ENCODE measurements around the gene PPP2R2B. TPM values are rescaled to one million over a fixed set of nuclear protein-coding genes. Genes with fewer than 3 reads are reported as not detected.

The PPP2R2B gene
- polyA plus RNA-seq, 2 of the 4 experiments (the other 2 are of a cell fraction) = not detected

GRCh38 chr5:146635443-146635842, 243.1 kb downstream of the PPP2R2B start:
- 0% methylated on average over 3 of the region's 3 CpGs for WGBS (ENCODE audit: missing lambda C conversion rate)
- DNase-seq (ENCODE audit: low read depth in 1 of 2, low spot score in 1 of 2) = no peak
- H3K4me1 ChIP-seq = no peaks in the 10 kb centered on the region
- FAIRE-seq = no peak
- CTCF ChIA-PET = interaction anchor here (0.7 kb wide), 1 partner anchor 102 kb away, joined by 3 read pairs; no protein-coding TSS in a partner anchor
- no peak for ATAC-seq
- no peaks in the 10 kb centered on the region for H3K9me3 ChIP-seq
- POLR2A ChIA-PET = no interaction called here
- no peak overlapping the region for H3K27ac ChIP-seq
- TF ChIP-seq FOXS1 (CRISPR knock-in tag; IDR thresholded peaks at IDR 0.05) (no peak), HOXA7 (CRISPR knock-in tag; IDR thresholded peaks at IDR 0.05) (no peak), CBX8 (IDR thresholded peaks at IDR 0.05) (no peak), MAZ (IDR thresholded peaks at IDR 0.05; ENCODE audit: borderline replicate concordance, low read depth, low read length) (no peak)
- no peak overlapping the region for H3K4me2 ChIP-seq
- H3K4me3 ChIP-seq = no peak overlapping the region

- Histone ChIP-seq H3K4me1 (no peaks in the 10 kb centered on the region), H3K4me3 (no peak overlapping the region), H3K27ac (no peak overlapping the region), H3K4me2 (no peak overlapping the region), H3K9me3 (no peaks in the 10 kb centered on the region)
- POLR2A ChIA-PET = no interaction called here
- ATAC-seq (peak in 1 of 2 experiments; percentile 32; a peak in 2 of 6 replicates), DNase-seq (ENCODE audit: low read depth in 1 of 2, low spot score in 1 of 2) (no peak), FAIRE-seq (no peak)
- TF ChIP-seq CBX2 (IDR thresholded peaks at IDR 0.05; ENCODE audit: borderline replicate concordance, low read depth) = no peak
- 9% methylated on average over 8 of the region's 8 CpGs for WGBS (ENCODE audit: missing lambda C conversion rate)
- CTCF ChIA-PET = interaction anchor here (1.0 kb wide), 1 partner anchor 100 kb away, joined by 3 read pairs; no protein-coding TSS in a partner anchor
Observed at GRCh38 chr5:146633323-146633764, 245.2 kb downstream of the PPP2R2B start.

GRCh38 chr5:146632620-146633322, 245.8 kb downstream of the PPP2R2B start:
- POLR2A ChIA-PET = no interaction called here
- WGBS (ENCODE audit: missing lambda C conversion rate) = 5% methylated on average over 8 of the region's 8 CpGs
- ATAC-seq = no peak
- no peak for TF ChIP-seq EHF (CRISPR knock-in tag; IDR thresholded peaks at IDR 0.05)
- TF ChIP-seq TFCP2L1 (CRISPR knock-in tag; IDR thresholded peaks at IDR 0.05) = no peak
- TF ChIP-seq, protein P1, sequence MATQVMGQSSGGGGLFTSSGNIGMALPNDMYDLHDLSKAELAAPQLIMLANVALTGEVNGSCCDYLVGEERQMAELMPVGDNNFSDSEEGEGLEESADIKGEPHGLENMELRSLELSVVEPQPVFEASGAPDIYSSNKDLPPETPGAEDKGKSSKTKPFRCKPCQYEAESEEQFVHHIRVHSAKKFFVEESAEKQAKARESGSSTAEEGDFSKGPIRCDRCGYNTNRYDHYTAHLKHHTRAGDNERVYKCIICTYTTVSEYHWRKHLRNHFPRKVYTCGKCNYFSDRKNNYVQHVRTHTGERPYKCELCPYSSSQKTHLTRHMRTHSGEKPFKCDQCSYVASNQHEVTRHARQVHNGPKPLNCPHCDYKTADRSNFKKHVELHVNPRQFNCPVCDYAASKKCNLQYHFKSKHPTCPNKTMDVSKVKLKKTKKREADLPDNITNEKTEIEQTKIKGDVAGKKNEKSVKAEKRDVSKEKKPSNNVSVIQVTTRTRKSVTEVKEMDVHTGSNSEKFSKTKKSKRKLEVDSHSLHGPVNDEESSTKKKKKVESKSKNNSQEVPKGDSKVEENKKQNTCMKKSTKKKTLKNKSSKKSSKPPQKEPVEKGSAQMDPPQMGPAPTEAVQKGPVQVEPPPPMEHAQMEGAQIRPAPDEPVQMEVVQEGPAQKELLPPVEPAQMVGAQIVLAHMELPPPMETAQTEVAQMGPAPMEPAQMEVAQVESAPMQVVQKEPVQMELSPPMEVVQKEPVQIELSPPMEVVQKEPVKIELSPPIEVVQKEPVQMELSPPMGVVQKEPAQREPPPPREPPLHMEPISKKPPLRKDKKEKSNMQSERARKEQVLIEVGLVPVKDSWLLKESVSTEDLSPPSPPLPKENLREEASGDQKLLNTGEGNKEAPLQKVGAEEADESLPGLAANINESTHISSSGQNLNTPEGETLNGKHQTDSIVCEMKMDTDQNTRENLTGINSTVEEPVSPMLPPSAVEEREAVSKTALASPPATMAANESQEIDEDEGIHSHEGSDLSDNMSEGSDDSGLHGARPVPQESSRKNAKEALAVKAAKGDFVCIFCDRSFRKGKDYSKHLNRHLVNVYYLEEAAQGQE (IDR thresholded peaks at IDR 0.05) = no peak
- no peak for TF ChIP-seq JUN (IDR thresholded peaks at IDR 0.05)
- TF ChIP-seq ZC3H11A (IDR thresholded peaks at IDR 0.05) = no peak
- TF ChIP-seq, protein P2, sequence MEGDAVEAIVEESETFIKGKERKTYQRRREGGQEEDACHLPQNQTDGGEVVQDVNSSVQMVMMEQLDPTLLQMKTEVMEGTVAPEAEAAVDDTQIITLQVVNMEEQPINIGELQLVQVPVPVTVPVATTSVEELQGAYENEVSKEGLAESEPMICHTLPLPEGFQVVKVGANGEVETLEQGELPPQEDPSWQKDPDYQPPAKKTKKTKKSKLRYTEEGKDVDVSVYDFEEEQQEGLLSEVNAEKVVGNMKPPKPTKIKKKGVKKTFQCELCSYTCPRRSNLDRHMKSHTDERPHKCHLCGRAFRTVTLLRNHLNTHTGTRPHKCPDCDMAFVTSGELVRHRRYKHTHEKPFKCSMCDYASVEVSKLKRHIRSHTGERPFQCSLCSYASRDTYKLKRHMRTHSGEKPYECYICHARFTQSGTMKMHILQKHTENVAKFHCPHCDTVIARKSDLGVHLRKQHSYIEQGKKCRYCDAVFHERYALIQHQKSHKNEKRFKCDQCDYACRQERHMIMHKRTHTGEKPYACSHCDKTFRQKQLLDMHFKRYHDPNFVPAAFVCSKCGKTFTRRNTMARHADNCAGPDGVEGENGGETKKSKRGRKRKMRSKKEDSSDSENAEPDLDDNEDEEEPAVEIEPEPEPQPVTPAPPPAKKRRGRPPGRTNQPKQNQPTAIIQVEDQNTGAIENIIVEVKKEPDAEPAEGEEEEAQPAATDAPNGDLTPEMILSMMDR (IDR thresholded peaks at IDR 0.05) = no peak
- TF ChIP-seq CEBPB (IDR thresholded peaks at IDR 0.05) = no peak
- TF ChIP-seq, protein P3, sequence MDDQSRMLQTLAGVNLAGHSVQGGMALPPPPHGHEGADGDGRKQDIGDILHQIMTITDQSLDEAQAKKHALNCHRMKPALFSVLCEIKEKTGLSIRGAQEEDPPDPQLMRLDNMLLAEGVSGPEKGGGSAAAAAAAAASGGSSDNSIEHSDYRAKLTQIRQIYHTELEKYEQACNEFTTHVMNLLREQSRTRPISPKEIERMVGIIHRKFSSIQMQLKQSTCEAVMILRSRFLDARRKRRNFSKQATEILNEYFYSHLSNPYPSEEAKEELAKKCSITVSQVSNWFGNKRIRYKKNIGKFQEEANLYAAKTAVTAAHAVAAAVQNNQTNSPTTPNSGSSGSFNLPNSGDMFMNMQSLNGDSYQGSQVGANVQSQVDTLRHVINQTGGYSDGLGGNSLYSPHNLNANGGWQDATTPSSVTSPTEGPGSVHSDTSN (IDR thresholded peaks at IDR 0.05) = no peak
- FAIRE-seq = no peak
- Histone ChIP-seq H3K4me2 (no peak overlapping the region), H3K4me1 (no peaks in the 10 kb centered on the region), H3K27ac (no peak overlapping the region), H3K4me3 (no peak overlapping the region), H3K9me3 (no peaks in the 10 kb centered on the region)
- DNase-seq (ENCODE audit: low read depth in 1 of 2, low spot score in 1 of 2) = no peak
- CTCF ChIA-PET = no interaction called here
